Measurements from ENCODE around the gene INSL3. TPM values are rescaled to one million over a fixed set of nuclear protein-coding genes. Genes with fewer than 3 reads are reported as not detected.

The INSL3 gene
- total RNA-seq, 4 donors from 2014 or later, result not detected

- Histone ChIP-seq H3K9me3 (no peaks in the 10 kb centered on the region), H3K4me3 (no peak overlapping the region), H3K27ac (no peak overlapping the region), H3K36me3 (no peaks in the 10 kb centered on the region), H3K4me1 (no peaks in the 10 kb centered on the region), H3K27me3 (peaks cover 19 to 32% (median 21%) of the 10 kb centered on the region in 3 donors)
- intact Hi-C loops (cut with DNase I; ENCODE audit: low total_unique reads) (no loop called here), in situ Hi-C loops (cut with MboI; ENCODE audit: low sequenced_read_pairs in 4 of 4) (no loop called here)
- TF ChIP-seq POLR2A (IDR thresholded peaks at IDR 0.05), result no peak
- TF ChIP-seq, protein P1, sequence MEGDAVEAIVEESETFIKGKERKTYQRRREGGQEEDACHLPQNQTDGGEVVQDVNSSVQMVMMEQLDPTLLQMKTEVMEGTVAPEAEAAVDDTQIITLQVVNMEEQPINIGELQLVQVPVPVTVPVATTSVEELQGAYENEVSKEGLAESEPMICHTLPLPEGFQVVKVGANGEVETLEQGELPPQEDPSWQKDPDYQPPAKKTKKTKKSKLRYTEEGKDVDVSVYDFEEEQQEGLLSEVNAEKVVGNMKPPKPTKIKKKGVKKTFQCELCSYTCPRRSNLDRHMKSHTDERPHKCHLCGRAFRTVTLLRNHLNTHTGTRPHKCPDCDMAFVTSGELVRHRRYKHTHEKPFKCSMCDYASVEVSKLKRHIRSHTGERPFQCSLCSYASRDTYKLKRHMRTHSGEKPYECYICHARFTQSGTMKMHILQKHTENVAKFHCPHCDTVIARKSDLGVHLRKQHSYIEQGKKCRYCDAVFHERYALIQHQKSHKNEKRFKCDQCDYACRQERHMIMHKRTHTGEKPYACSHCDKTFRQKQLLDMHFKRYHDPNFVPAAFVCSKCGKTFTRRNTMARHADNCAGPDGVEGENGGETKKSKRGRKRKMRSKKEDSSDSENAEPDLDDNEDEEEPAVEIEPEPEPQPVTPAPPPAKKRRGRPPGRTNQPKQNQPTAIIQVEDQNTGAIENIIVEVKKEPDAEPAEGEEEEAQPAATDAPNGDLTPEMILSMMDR (IDR thresholded peaks at IDR 0.05 in 4 of 5, conservative IDR thresholded peaks at IDR 0.05 in 1 of 5), result no peak
- DNase-seq (no peak), ATAC-seq (no peak)
These were observed 45.1 kb downstream of the INSL3 start for GRCh38 chr19:17775991-17776803.

DNA sequence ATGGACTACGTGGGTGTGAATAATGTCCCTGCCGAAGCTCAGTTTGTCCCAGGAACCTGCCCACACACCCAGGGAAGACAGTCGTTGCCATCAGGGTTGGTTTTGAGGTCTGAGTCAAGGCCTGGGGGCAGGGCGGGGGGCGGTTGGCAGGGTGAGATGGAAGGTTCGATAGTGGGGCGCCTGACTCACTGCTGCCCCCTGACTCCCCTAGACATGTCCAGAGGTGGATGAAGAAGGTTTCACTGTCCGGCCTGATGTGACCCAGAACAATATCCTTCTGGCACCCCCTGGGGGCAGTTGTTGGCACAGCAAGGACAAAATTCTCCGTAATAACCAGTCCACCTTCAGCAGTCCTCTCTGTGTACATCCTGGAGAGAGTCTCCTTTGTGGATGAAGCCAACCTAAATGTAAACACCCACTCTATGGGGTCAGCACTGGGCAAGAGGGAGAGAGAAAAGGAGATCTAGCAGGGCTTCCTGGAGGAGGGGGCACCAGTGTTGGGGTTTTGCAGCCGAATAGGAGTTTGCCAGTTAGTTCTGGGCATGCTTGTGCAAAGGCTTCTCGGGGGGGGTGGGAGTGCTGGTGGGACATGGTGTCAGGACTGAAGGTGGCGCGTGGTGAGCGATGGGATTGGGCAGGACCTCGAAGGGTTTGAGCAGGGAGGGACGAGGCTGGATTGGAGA lies 45.9 kb downstream of the INSL3 start:
- H3K36me3 ChIP-seq, result no peaks in the 10 kb centered on the region
- no peak for ATAC-seq
- no peaks in the 10 kb centered on the region for H3K9me3 ChIP-seq
- intact Hi-C loops (cut with DNase I; ENCODE audit: low total_unique reads) (no loop called here), in situ Hi-C loops (cut with MboI; ENCODE audit: low sequenced_read_pairs in 4 of 4) (no loop called here)
- H3K27me3 ChIP-seq, result peaks cover 17 to 32% (median 19%) of the 10 kb centered on the region in 3 donors
- no peaks in the 10 kb centered on the region for H3K4me1 ChIP-seq
- H3K27ac ChIP-seq, result no peak overlapping the region
- no peak overlapping the region for H3K4me3 ChIP-seq
- no peak for DNase-seq
- TF ChIP-seq POLR2A (IDR thresholded peaks at IDR 0.05), result no peak
- TF ChIP-seq, protein P1 (IDR thresholded peaks at IDR 0.05 in 4 of 5, conservative IDR thresholded peaks at IDR 0.05 in 1 of 5), result no peak

DNA sequence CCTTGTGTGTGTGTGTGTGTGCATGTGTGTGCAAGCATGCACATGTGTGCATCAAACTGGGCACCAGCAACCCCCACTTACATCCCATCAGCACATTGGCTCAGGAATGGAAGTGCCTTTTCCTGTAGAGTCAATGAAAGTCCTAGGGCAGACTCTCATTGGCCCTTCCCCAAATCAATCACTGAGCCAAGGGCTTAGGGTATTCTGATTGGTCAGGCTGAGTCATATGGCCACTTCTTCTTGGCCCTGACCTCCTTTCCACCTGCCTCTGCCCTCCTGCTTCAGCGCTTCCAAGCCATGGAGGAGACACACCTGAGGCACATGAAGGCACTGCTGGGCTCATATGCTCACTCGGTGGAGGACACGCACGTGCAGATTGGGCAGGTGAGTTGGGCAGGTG lies 49.1 kb downstream of the INSL3 start:
- TF ChIP-seq, protein P1 (IDR thresholded peaks at IDR 0.05 in 4 of 5, conservative IDR thresholded peaks at IDR 0.05 in 1 of 5), result no peak
- TF ChIP-seq POLR2A (IDR thresholded peaks at IDR 0.05), result no peak
- ATAC-seq, result no peak
- Histone ChIP-seq H3K27me3 (peaks cover 6 to 13% (median 13%) of the 10 kb centered on the region in 3 donors), H3K9me3 (no peaks in the 10 kb centered on the region), H3K27ac (no peak overlapping the region), H3K4me3 (no peak overlapping the region), H3K4me1 (no peaks in the 10 kb centered on the region), H3K36me3 (no peaks in the 10 kb centered on the region)
- no peak for DNase-seq
- intact Hi-C loops (cut with DNase I; ENCODE audit: low total_unique reads), result no loop called here
- in situ Hi-C loops (cut with MboI; ENCODE audit: low sequenced_read_pairs in 4 of 4), result no loop called here

GRCh38 chr19:17770613-17771012 lies 50.7 kb downstream of the INSL3 start:
- TF ChIP-seq, protein P1 (IDR thresholded peaks at IDR 0.05 in 4 of 5, conservative IDR thresholded peaks at IDR 0.05 in 1 of 5), result no peak
- no peak for TF ChIP-seq POLR2A (IDR thresholded peaks at IDR 0.05)
- no peaks in the 10 kb centered on the region for H3K9me3 ChIP-seq
- no peak overlapping the region for H3K4me3 ChIP-seq
- H3K36me3 ChIP-seq, result no peaks in the 10 kb centered on the region
- intact Hi-C loops (cut with DNase I; ENCODE audit: low total_unique reads), result no loop called here
- ATAC-seq (no peak), DNase-seq (no peak)
- H3K4me1 ChIP-seq, result peaks cover 0 to 3% of the 10 kb centered on the region in 2 donors
- in situ Hi-C loops (cut with MboI; ENCODE audit: low sequenced_read_pairs in 4 of 4), result no loop called here
- peaks cover 3 to 8% (median 7%) of the 10 kb centered on the region in 3 donors for H3K27me3 ChIP-seq
- H3K27ac ChIP-seq, result no peak overlapping the region
